Lung (tissue), 12 donors: ENCODE measurements around the gene BTG4. TPM values are rescaled to one million over a fixed set of nuclear protein-coding genes. Genes with fewer than 3 reads are reported as not detected.

Experiments used
- ATAC-seq: fragments of 200-7000 bp; cut with Tn5 transposase; one replicate; pipeline ENCODE4 v1.9.1; 2020; ENCODE audit warnings: moderate number of reproducible peaks; ENCODE audit not compliant: insufficient read depth, low FRiP score
- DNase-seq, 3 donors: peaks; one replicate each; pipeline ENCODE4 v3.0.0-alpha.2; 2013 to 2017
- H3K27ac ChIP-seq, 2 donors: one replicate each; pipeline ENCODE4 v1.5.1; 2013; ENCODE audit warnings: mild to moderate bottlenecking in 2 of 2, moderate library complexity in 2 of 2, control low read depth in 1 of 2, inconsistent platforms in 1 of 2, low read depth in 1 of 2, low read length in 1 of 2
- H3K27me3 ChIP-seq, 3 donors: one replicate each; pipeline ENCODE4 v1.5.1; 2013; ENCODE audit warnings: low read length in 2 of 3; ENCODE audit not compliant: control insufficient read depth in 3 of 3, insufficient read depth in 3 of 3
- H3K36me3 ChIP-seq, 4 donors: one replicate each; pipeline ENCODE4 v1.5.1; 2013; ENCODE audit warnings: low read length in 4 of 4, mild to moderate bottlenecking in 1 of 4, moderate library complexity in 1 of 4; ENCODE audit not compliant: control insufficient read depth in 4 of 4, insufficient read depth in 4 of 4
- H3K4me1 ChIP-seq, 5 donors: one replicate each; pipeline ENCODE4 v1.5.1; 2013; ENCODE audit warnings: low read length in 5 of 5, mild to moderate bottlenecking in 2 of 5, moderate library complexity in 1 of 5; ENCODE audit not compliant: control insufficient read depth in 5 of 5, insufficient read depth in 5 of 5
- H3K4me3 ChIP-seq: one replicate; pipeline ENCODE4 v1.5.1; 2013; ENCODE audit warnings: mild to moderate bottlenecking, control low read depth, moderate library complexity
- H3K9ac ChIP-seq, 2 donors: one replicate each; pipeline ENCODE4 v1.5.1; 2013; ENCODE audit warnings: low read length in 2 of 2, control low read depth in 1 of 2; ENCODE audit not compliant: insufficient read depth in 1 of 2
- H3K9me3 ChIP-seq, 4 donors: one replicate each; pipeline ENCODE4 v1.5.1; 2013; ENCODE audit warnings: low read length in 3 of 4, mild to moderate bottlenecking in 1 of 4, moderate library complexity in 1 of 4; ENCODE audit not compliant: control insufficient read depth in 4 of 4, insufficient read depth in 3 of 4
- WGBS, 2 donors: extraction: QIAGEN DNeasy Blood & Tissue Kit; methylation state at CpG; one replicate each; pipeline ENCODE4 v1.1.7; 2013; 5-methylcytosine and 5-hydroxymethylcytosine counted together
- polyA plus RNA-seq, 2 donors: library from polyadenylated mRNA; stranded (reverse); fragments of 200-250 nt; gene quantifications; one replicate each; pipeline ENCODE4 v1.2.1, GENCODE V29; 2013
- total RNA-seq, 2 donors: library from RNA; depleted of rRNA in 1 of 2; stranded (reverse); fragments of >200 nt in 1 of 2; gene quantifications; one replicate each; pipeline ENCODE4 v1.2.1, GENCODE V29; 2014 to 2021
- TF ChIP-seq, protein P1 (sequence below): IDR thresholded peaks from 2 replicates; pipeline ENCODE4 v1.5.1; 2012; ENCODE audit warnings: mild to moderate bottlenecking; ENCODE audit errors: control extremely low read depth, extremely low read depth
- donor health status: control.
- donor health status: control.
- donor health status: Bipolar disorder and iron deficiency.
- donor health status: healthy.
- donor health status: DM: yes; HTN: yes; CAD: no.

BTG4 gene
- total and polyA plus RNA-seq, 4 donors, result 0.23 to 1.5 (median 0.52) TPM

DNA sequence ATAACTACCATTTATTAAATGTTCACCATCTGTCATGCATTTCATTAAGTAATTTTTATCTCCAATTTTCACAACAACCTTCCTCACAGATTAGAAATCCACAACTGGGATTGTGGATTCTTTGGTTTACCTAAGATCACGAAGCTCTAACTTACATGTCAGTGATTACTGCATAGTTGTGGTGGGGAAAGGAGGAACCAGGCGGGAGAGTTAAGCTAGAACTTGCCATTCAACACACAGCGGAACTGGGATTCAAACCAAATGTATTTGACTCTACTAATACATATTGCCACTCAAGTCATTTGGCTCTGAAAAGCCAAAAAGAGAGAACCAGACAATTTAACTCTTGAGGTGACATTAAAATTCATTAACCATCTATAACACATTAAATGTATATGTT is 17.9 kb upstream of the BTG4 start:
- H3K4me1 ChIP-seq, result no peaks in the 10 kb centered on the region
- H3K27ac ChIP-seq, result no peak overlapping the region
- no peaks in the 10 kb centered on the region for H3K9me3 ChIP-seq
- TF ChIP-seq, protein P1, sequence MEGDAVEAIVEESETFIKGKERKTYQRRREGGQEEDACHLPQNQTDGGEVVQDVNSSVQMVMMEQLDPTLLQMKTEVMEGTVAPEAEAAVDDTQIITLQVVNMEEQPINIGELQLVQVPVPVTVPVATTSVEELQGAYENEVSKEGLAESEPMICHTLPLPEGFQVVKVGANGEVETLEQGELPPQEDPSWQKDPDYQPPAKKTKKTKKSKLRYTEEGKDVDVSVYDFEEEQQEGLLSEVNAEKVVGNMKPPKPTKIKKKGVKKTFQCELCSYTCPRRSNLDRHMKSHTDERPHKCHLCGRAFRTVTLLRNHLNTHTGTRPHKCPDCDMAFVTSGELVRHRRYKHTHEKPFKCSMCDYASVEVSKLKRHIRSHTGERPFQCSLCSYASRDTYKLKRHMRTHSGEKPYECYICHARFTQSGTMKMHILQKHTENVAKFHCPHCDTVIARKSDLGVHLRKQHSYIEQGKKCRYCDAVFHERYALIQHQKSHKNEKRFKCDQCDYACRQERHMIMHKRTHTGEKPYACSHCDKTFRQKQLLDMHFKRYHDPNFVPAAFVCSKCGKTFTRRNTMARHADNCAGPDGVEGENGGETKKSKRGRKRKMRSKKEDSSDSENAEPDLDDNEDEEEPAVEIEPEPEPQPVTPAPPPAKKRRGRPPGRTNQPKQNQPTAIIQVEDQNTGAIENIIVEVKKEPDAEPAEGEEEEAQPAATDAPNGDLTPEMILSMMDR, result no peak
- peaks cover 0 to 8% (median 6%) of the 10 kb centered on the region in 3 donors for H3K27me3 ChIP-seq
- no peaks in the 10 kb centered on the region for H3K36me3 ChIP-seq
- ATAC-seq (no peak), DNase-seq (no peak)
- H3K9ac ChIP-seq, result no peak overlapping the region
- 57 to 70% methylated on average over 3 of the region's 3 CpGs for WGBS, 2 donors
- no peak overlapping the region for H3K4me3 ChIP-seq

DNA sequence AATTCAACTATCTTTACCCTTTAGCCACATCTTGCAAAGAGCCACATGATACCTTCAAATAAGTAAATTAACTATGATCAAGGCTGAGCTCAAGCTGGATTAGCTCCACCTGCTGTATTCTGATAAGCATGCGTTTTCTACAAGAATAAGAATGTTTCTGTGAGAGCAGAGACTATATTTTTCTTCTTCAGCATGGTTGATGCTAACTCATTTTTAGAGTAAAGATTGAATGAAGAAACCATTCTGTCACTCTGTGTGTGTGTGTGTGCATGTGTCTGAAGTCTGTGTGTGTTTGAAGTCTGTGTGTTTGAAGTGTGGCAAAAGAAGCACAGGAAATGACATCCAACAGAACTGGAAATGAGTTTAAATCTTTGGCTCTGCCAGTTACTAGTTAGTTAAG is 16.4 kb upstream of the BTG4 start:
- ATAC-seq, result no peak
- 42 to 57% methylated on average over 1 of the region's 1 CpG for WGBS, 2 donors

DNA sequence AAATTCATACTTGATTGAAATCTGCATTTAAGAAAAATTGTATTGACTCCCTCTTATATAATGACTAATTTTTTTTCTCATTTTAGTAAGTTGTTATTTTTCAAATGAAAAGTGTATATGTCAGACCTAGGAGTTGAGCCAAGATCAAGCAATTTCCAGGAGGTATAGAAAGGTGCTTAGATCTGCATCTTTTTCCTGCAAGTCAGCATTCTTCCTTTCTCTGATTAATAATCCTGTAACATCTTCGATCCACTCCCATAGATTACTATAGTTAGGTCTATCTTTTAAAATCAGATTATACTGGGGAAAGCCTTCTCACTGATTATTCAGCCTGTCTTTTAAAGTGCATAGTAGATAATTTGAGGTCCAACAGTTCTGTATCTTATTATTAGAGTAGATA is 15.1 kb upstream of the BTG4 start:
- H3K27ac ChIP-seq, result no peak overlapping the region
- peaks cover 0 to under 1% (median 0%) of the 10 kb centered on the region in 3 donors for H3K27me3 ChIP-seq
- no peak overlapping the region for H3K9ac ChIP-seq
- WGBS, 2 donors, result 86% methylated on average over 1 of the region's 1 CpG
- TF ChIP-seq, protein P1, result no peak
- H3K4me1 ChIP-seq, result no peaks in the 10 kb centered on the region
- H3K36me3 ChIP-seq, result no peaks in the 10 kb centered on the region
- no peak overlapping the region for H3K4me3 ChIP-seq
- DNase-seq, result no peak
- ATAC-seq, result no peak
- H3K9me3 ChIP-seq, result no peaks in the 10 kb centered on the region

More for the DNA sequence above, 16.4 kb upstream of the BTG4 start:
- H3K27me3 ChIP-seq, result peaks cover 0 to 5% (median 0%) of the 10 kb centered on the region in 3 donors
- DNase-seq, result peak in 1 of 3 donors; percentile 34
- TF ChIP-seq, protein P1, result no peak
- no peaks in the 10 kb centered on the region for H3K36me3 ChIP-seq
- H3K9me3 ChIP-seq, result no peaks in the 10 kb centered on the region
- H3K4me1 ChIP-seq, result no peaks in the 10 kb centered on the region
- H3K4me3 ChIP-seq, result no peak overlapping the region
- H3K27ac ChIP-seq, result no peak overlapping the region
- H3K9ac ChIP-seq, result no peak overlapping the region

DNA sequence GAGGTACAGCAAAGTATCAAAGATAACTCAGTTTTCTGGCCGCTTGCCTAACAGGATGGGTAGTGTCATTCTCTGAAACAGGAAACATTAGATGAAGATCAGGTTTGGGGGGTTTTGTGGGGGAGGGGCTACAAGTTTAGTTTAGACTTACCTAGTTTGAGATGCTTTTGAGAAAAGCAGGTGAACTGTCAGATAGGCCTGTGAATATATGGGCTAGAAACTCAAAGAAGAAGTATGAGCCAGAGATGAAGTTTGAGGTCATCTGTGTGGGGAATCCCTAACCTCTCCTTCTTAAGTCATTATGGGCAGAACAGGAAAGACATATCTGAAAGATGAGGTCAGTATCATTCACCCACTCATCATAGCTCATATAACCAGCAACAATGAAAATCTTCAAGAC is 14.3 kb upstream of the BTG4 start:
- Histone ChIP-seq H3K36me3 (no peaks in the 10 kb centered on the region), H3K27me3 (no peaks in the 10 kb centered on the region), H3K4me1 (no peaks in the 10 kb centered on the region), H3K4me3 (no peak overlapping the region), H3K9ac (no peak overlapping the region), H3K9me3 (no peaks in the 10 kb centered on the region), H3K27ac (no peak overlapping the region)
- DNase-seq (no peak), ATAC-seq (no peak)
- TF ChIP-seq, protein P1, result no peak
- WGBS, 2 donors, result 83% methylated on average over 1 of the region's 1 CpG
